ENCODE results near the gene TRAPPC8. TPM values are rescaled to one million over a fixed set of nuclear protein-coding genes. Genes with fewer than 3 reads are reported as not detected.

The TRAPPC8 gene
- total RNA-seq, 4 donors from 2014 or later, result 43.7 to 58.6 (median 48.3) TPM

- no peak overlapping the region for H3K4me3 ChIP-seq
- no peak overlapping the region for H3K27ac ChIP-seq
- DNase-seq, result no peak
- H3K36me3 ChIP-seq, result peaks cover 0 to 72% (median 0%) of the 10 kb centered on the region in 3 donors
- no peaks in the 10 kb centered on the region for H3K27me3 ChIP-seq
- no peak for TF ChIP-seq CTCF (IDR thresholded peaks at IDR 0.05)
- no peak for TF ChIP-seq POLR2A (IDR thresholded peaks at IDR 0.05)
- no peaks in the 10 kb centered on the region for H3K4me1 ChIP-seq
- no peaks in the 10 kb centered on the region for H3K9me3 ChIP-seq
Observed at GRCh38 chr18:31884020-31884419, 58.9 kb downstream of the TRAPPC8 start.

GRCh38 chr18:31880186-31880898 is 62.6 kb downstream of the TRAPPC8 start:
- no peaks in the 10 kb centered on the region for H3K27me3 ChIP-seq
- no peaks in the 10 kb centered on the region for H3K9me3 ChIP-seq
- DNase-seq, result no peak
- H3K36me3 ChIP-seq, result peaks cover 0 to 70% (median 0%) of the 10 kb centered on the region in 3 donors
- no peak overlapping the region for H3K4me3 ChIP-seq
- peaks cover 0 to 5% (median 0%) of the 10 kb centered on the region in 4 donors for H3K4me1 ChIP-seq
- no peak overlapping the region for H3K27ac ChIP-seq
- TF ChIP-seq POLR2A (IDR thresholded peaks at IDR 0.05) (no peak), CTCF (IDR thresholded peaks at IDR 0.05) (no peak)

GRCh38 chr18:31878358-31878757 is 64.6 kb downstream of the TRAPPC8 start:
- Histone ChIP-seq H3K9me3 (no peaks in the 10 kb centered on the region), H3K27ac (no peak overlapping the region), H3K27me3 (no peaks in the 10 kb centered on the region), H3K4me3 (no peak overlapping the region), H3K36me3 (peaks cover 0 to 65% (median 0%) of the 10 kb centered on the region in 3 donors), H3K4me1 (peaks cover 0 to 5% (median 0%) of the 10 kb centered on the region in 4 donors)
- no peak for DNase-seq
- TF ChIP-seq CTCF (IDR thresholded peaks at IDR 0.05) (no peak), POLR2A (IDR thresholded peaks at IDR 0.05) (no peak)

GRCh38 chr18:31877900-31878299 is 65.0 kb downstream of the TRAPPC8 start:
- TF ChIP-seq POLR2A (IDR thresholded peaks at IDR 0.05), result no peak
- TF ChIP-seq CTCF (IDR thresholded peaks at IDR 0.05), result no peak
- H3K36me3 ChIP-seq, result peaks cover 0 to 65% (median 0%) of the 10 kb centered on the region in 3 donors
- no peak for DNase-seq
- H3K4me1 ChIP-seq, result peaks cover 0 to 5% (median 0%) of the 10 kb centered on the region in 4 donors
- no peaks in the 10 kb centered on the region for H3K27me3 ChIP-seq
- no peak overlapping the region for H3K4me3 ChIP-seq
- H3K9me3 ChIP-seq, result no peaks in the 10 kb centered on the region
- no peak overlapping the region for H3K27ac ChIP-seq

- TF ChIP-seq CTCF (IDR thresholded peaks at IDR 0.05), result no peak
- TF ChIP-seq POLR2A (IDR thresholded peaks at IDR 0.05), result no peak
- peaks cover 0 to 5% (median 0%) of the 10 kb centered on the region in 4 donors for H3K4me1 ChIP-seq
- H3K4me3 ChIP-seq, result no peak overlapping the region
- no peaks in the 10 kb centered on the region for H3K27me3 ChIP-seq
- H3K9me3 ChIP-seq, result no peaks in the 10 kb centered on the region
- H3K27ac ChIP-seq, result no peak overlapping the region
- DNase-seq, result no peak
- peaks cover 0 to 67% (median 0%) of the 10 kb centered on the region in 3 donors for H3K36me3 ChIP-seq
Observed at GRCh38 chr18:31876707-31877106, 66.2 kb downstream of the TRAPPC8 start.

Measured in Peyer's patch (tissue), 4 donors.